Measurements from ENCODE around the gene SHROOM3. TPM values are rescaled to one million over a fixed set of nuclear protein-coding genes. Genes with fewer than 3 reads are reported as not detected.

Gene SHROOM3
- total and polyA plus RNA-seq, 2 donors from 2014 or later: 5.5 to 67.3 TPM

DNA sequence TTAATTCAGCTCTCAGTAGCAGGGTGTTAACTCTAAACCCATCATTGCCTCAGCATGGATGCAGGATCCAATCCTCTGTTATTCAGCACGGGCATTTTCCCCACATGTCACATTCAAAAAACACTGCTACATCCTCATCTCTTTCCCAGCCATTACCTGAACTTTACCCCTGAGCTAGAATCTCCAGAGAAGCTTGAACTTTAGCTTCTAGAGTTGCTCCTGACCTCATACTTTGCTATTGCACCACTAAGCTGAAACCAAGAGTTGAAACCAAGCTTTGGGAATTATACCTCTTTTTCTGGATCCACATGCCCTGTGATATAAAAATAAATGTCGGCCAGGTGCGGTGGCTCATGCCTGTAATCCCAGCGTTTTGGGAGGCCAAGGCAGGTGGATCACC is 90.7 kb downstream of the SHROOM3 start:
- Histone ChIP-seq H3K4me1 (ENCODE audit: control insufficient read depth in 2 of 3, insufficient read depth in 2 of 3, low read depth in 1 of 3, low read length in 3 of 3) (no peaks in the 10 kb centered on the region), H3K27me3 (ENCODE audit: control insufficient read depth, insufficient read depth, low read length) (no peaks in the 10 kb centered on the region), H3K27ac (ENCODE audit: low read depth in 2 of 2, low read length in 2 of 2) (no peak overlapping the region), H3K4me3 (ENCODE audit: low read length in 3 of 3) (no peak overlapping the region), H3K9me3 (ENCODE audit: control insufficient read depth in 2 of 3, insufficient read depth in 1 of 3, low read length in 3 of 3) (peaks cover 0 to 4% (median 0%) of the 10 kb centered on the region in 3 donors), H3K9ac (ENCODE audit: low read length in 3 of 3) (no peak overlapping the region), H3K36me3 (ENCODE audit: control insufficient read depth in 2 of 3, insufficient read depth in 3 of 3, low read length in 3 of 3) (no peaks in the 10 kb centered on the region)
- no peak for FAIRE-seq
- intact Hi-C loops (cut with DNase I): no loop called here
- no peak for DNase-seq
- no peak for TF ChIP-seq CTCF (IDR thresholded peaks at IDR 0.05; ENCODE audit: borderline replicate concordance, extremely low read depth, insufficient read depth)

- no peak for TF ChIP-seq CTCF (IDR thresholded peaks at IDR 0.05; ENCODE audit: borderline replicate concordance, extremely low read depth, insufficient read depth)
Observed at GRCh38 chr4:76526585-76526990, 91.6 kb downstream of the SHROOM3 start.

GRCh38 chr4:76527666-76528065 is 92.6 kb downstream of the SHROOM3 start:
- Histone ChIP-seq H3K4me3 (ENCODE audit: low read length in 3 of 3) (no peak overlapping the region), H3K36me3 (ENCODE audit: control insufficient read depth in 2 of 3, insufficient read depth in 3 of 3, low read length in 3 of 3) (no peaks in the 10 kb centered on the region), H3K4me1 (ENCODE audit: control insufficient read depth in 2 of 3, insufficient read depth in 2 of 3, low read depth in 1 of 3, low read length in 3 of 3) (no peaks in the 10 kb centered on the region), H3K9me3 (ENCODE audit: control insufficient read depth in 2 of 3, insufficient read depth in 1 of 3, low read length in 3 of 3) (no peaks in the 10 kb centered on the region), H3K27me3 (ENCODE audit: control insufficient read depth, insufficient read depth, low read length) (no peaks in the 10 kb centered on the region), H3K9ac (ENCODE audit: low read length in 3 of 3) (no peak overlapping the region), H3K27ac (ENCODE audit: low read depth in 2 of 2, low read length in 2 of 2) (no peak overlapping the region)
- DNase-seq: no peak
- no peak for FAIRE-seq
- no peak for TF ChIP-seq CTCF (IDR thresholded peaks at IDR 0.05; ENCODE audit: borderline replicate concordance, extremely low read depth, insufficient read depth)
- intact Hi-C loops (cut with DNase I): no loop called here

More at GRCh38 chr4:76526585-76526990, 91.6 kb downstream of the SHROOM3 start:
- DNase-seq (no peak), FAIRE-seq (no peak)
- no peak overlapping the region for H3K27ac ChIP-seq (ENCODE audit: low read depth in 2 of 2, low read length in 2 of 2)
- no peak overlapping the region for H3K4me3 ChIP-seq (ENCODE audit: low read length in 3 of 3)
- intact Hi-C loops (cut with DNase I): no loop called here
- H3K9me3 ChIP-seq (ENCODE audit: control insufficient read depth in 2 of 3, insufficient read depth in 1 of 3, low read length in 3 of 3): peaks cover 0 to 3% (median 0%) of the 10 kb centered on the region in 3 donors
- no peaks in the 10 kb centered on the region for H3K36me3 ChIP-seq (ENCODE audit: control insufficient read depth in 2 of 3, insufficient read depth in 3 of 3, low read length in 3 of 3)
- H3K27me3 ChIP-seq (ENCODE audit: control insufficient read depth, insufficient read depth, low read length): no peaks in the 10 kb centered on the region
- H3K4me1 ChIP-seq (ENCODE audit: control insufficient read depth in 2 of 3, insufficient read depth in 2 of 3, low read depth in 1 of 3, low read length in 3 of 3): no peaks in the 10 kb centered on the region
- H3K9ac ChIP-seq (ENCODE audit: low read length in 3 of 3): no peak overlapping the region

DNA sequence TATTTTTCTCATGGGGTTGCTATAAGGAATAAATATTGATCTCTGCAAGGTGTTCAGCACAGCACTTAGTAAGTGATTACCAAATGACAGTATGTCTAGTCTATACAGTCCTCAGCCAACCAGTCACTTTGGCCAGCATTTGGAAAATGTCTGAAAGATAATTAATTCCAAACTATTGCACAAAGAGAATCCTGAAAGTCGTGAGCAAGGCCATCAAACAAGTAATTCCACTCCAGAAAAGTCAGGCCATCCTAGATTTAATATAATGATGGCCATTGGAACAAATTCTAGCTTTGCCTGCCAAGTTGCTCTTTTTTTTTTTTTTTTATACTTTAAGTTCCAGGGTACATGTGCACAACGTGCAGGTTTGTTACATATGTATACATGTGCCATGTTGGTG is 96.6 kb downstream of the SHROOM3 start:
- TF ChIP-seq CTCF (IDR thresholded peaks at IDR 0.05; ENCODE audit: borderline replicate concordance, extremely low read depth, insufficient read depth): no peak
- H3K4me1 ChIP-seq (ENCODE audit: control insufficient read depth in 2 of 3, insufficient read depth in 2 of 3, low read depth in 1 of 3, low read length in 3 of 3): no peaks in the 10 kb centered on the region
- no peaks in the 10 kb centered on the region for H3K36me3 ChIP-seq (ENCODE audit: control insufficient read depth in 2 of 3, insufficient read depth in 3 of 3, low read length in 3 of 3)
- no peak overlapping the region for H3K4me3 ChIP-seq (ENCODE audit: low read length in 3 of 3)
- H3K9me3 ChIP-seq (ENCODE audit: control insufficient read depth in 2 of 3, insufficient read depth in 1 of 3, low read length in 3 of 3): no peaks in the 10 kb centered on the region
- no peaks in the 10 kb centered on the region for H3K27me3 ChIP-seq (ENCODE audit: control insufficient read depth, insufficient read depth, low read length)
- DNase-seq (no peak), FAIRE-seq (no peak)
- H3K9ac ChIP-seq (ENCODE audit: low read length in 3 of 3): no peak overlapping the region
- intact Hi-C loops (cut with DNase I): no loop called here
- no peak overlapping the region for H3K27ac ChIP-seq (ENCODE audit: low read depth in 2 of 2, low read length in 2 of 2)

Measured in kidney (tissue), 14 donors.